HEK293T (cell line): ENCODE data around the gene LRRC7.
"Not testable (repeated sequence)": the region's sequence is repeated elsewhere in the genome, so short reads cannot be mapped to it uniquely, and the experiment has no call there.

Experiments used
- CTCF ChIA-PET: fragments of 350-600 bp; formaldehyde crosslinking; extraction: SDS; loops from one replicate; lab custom pipeline; 2021; ENCODE audit warnings: antibody characterized with exemption, inconsistent platforms; lab: Yijun Ruan, JAX
- POLR2A ChIA-PET: fragments of 350-600 bp; formaldehyde crosslinking; extraction: SDS; loops from one replicate; lab custom pipeline; 2020; ENCODE audit warnings: antibody characterized with exemption, inconsistent platforms; lab: Yijun Ruan, JAX
- DNase-seq: peaks from one replicate; pipeline ENCODE4 v3.0.0; 2012; ENCODE audit warnings: mixed read lengths; ENCODE audit errors: extremely low spot score
- ARNT ChIP-seq: fragments of 450-650 bp; IDR thresholded peaks from 2 replicates; pipeline ENCODE4 v1.6.1; 2017; ENCODE audit warnings: mild to moderate bottlenecking
- BHLHE40 ChIP-seq: fragments of 450-650 bp; IDR thresholded peaks from 2 replicates; pipeline ENCODE4 v1.6.1; 2016; ENCODE audit warnings: mild to moderate bottlenecking, moderate library complexity, borderline replicate concordance
- CTBP1 ChIP-seq: fragments of 450-650 bp; IDR thresholded peaks from 2 replicates; pipeline ENCODE4 v1.6.1; 2016; ENCODE audit warnings: borderline replicate concordance
- ELF4 ChIP-seq: fragments of 450-650 bp; IDR thresholded peaks from 2 replicates; pipeline ENCODE4 v1.6.1; 2017; ENCODE audit warnings: antibody characterized with exemption
- FOXA1 ChIP-seq: fragments of 450-650 bp; IDR thresholded peaks from 2 replicates; pipeline ENCODE4 v1.6.1; 2016; ENCODE audit warnings: mild to moderate bottlenecking
- FOXK2 ChIP-seq: fragments of 450-650 bp; IDR thresholded peaks from 2 replicates; pipeline ENCODE4 v1.6.1; 2016; ENCODE audit warnings: mild to moderate bottlenecking
- FOXM1 ChIP-seq: fragments of 450-650 bp; IDR thresholded peaks from 2 replicates; pipeline ENCODE4 v1.6.1; 2017; ENCODE audit warnings: mild to moderate bottlenecking, borderline replicate concordance
- HDGF ChIP-seq: fragments of 450-650 bp; IDR thresholded peaks from 2 replicates; pipeline ENCODE4 v1.6.1; 2017; ENCODE audit warnings: antibody characterized with exemption, borderline replicate concordance
- L3MBTL2 ChIP-seq: fragments of 450-650 bp; conservative IDR thresholded peaks from 2 replicates; pipeline ENCODE4 v1.6.1; 2016; ENCODE audit warnings: mild to moderate bottlenecking
- LEF1 ChIP-seq: fragments of 450-650 bp; IDR thresholded peaks from 2 replicates; pipeline ENCODE4 v1.6.1; 2017; ENCODE audit warnings: mild to moderate bottlenecking, borderline replicate concordance
- NFRKB ChIP-seq: fragments of 450-650 bp; IDR thresholded peaks from 2 replicates; pipeline ENCODE4 v1.6.1; 2016; ENCODE audit warnings: mild to moderate bottlenecking, moderate library complexity
- PKNOX1 ChIP-seq: fragments of 450-650 bp; IDR thresholded peaks from 2 replicates; pipeline ENCODE4 v1.6.1; 2016
- SP1 ChIP-seq: fragments of 450-650 bp; IDR thresholded peaks from 2 replicates; pipeline ENCODE4 v1.6.1; 2017
- SUZ12 ChIP-seq: fragments of 450-650 bp; IDR thresholded peaks from 2 replicates; pipeline ENCODE4 v1.6.1; 2016; ENCODE audit warnings: mild to moderate bottlenecking
- TARDBP ChIP-seq: fragments of 450-650 bp; IDR thresholded peaks from 2 replicates; pipeline ENCODE4 v1.6.1; 2016
- ZNF384 ChIP-seq: fragments of 450-650 bp; IDR thresholded peaks from 2 replicates; pipeline ENCODE4 v1.6.1; 2016

LRRC7 gene

GRCh38 chr1:69707103-69707502 is 139.4 kb downstream of the LRRC7 start:
- POLR2A ChIA-PET: no interaction called here
- TF ChIP-seq SUZ12: no peak
- TF ChIP-seq CTBP1: no peak
- no peak for TF ChIP-seq NFRKB
- no peak for TF ChIP-seq FOXK2
- no peak for TF ChIP-seq L3MBTL2
- no peak for TF ChIP-seq HDGF
- no peak for TF ChIP-seq ARNT
- no peak for TF ChIP-seq ELF4
- no peak for TF ChIP-seq FOXM1
- TF ChIP-seq TARDBP: no peak
- TF ChIP-seq FOXA1: no peak
- CTCF ChIA-PET: no interaction called here
- DNase-seq: no peak

GRCh38 chr1:69710484-69711189 is 142.9 kb downstream of the LRRC7 start:
- ChIA-PET CTCF (no interaction called here), POLR2A (no interaction called here)
- no peak for DNase-seq
- no peak for TF ChIP-seq ARNT
- TF ChIP-seq ELF4: no peak
- no peak for TF ChIP-seq NFRKB
- no peak for TF ChIP-seq TARDBP
- no peak for TF ChIP-seq SP1
- no peak for TF ChIP-seq PKNOX1
- no peak for TF ChIP-seq CTBP1
- TF ChIP-seq FOXK2: no peak
- no peak for TF ChIP-seq HDGF
- no peak for TF ChIP-seq ZNF384
- TF ChIP-seq FOXA1: no peak
- no peak for TF ChIP-seq FOXM1
- TF ChIP-seq LEF1: no peak
- no peak for TF ChIP-seq SUZ12
- no peak for TF ChIP-seq L3MBTL2
- TF ChIP-seq BHLHE40: no peak

- ChIA-PET CTCF (no interaction called here), POLR2A (no interaction called here)
- DNase-seq: no peak
- TF ChIP-seq TARDBP: no peak
- no peak for TF ChIP-seq CTBP1
- TF ChIP-seq FOXM1: no peak
- no peak for TF ChIP-seq NFRKB
Observed at GRCh38 chr1:69711190-69711930, 143.6 kb downstream of the LRRC7 start.

GRCh38 chr1:69717834-69718233 is 150.1 kb downstream of the LRRC7 start:
- DNase-seq, POLR2A ChIA-PET, CTCF ChIA-PET: not testable (repeated sequence)

GRCh38 chr1:69728206-69728605 is 160.5 kb downstream of the LRRC7 start:
- ChIA-PET CTCF (interaction anchor here (0.6 to 1.0 kb wide), 2 partner anchors 10 to 11 kb away, joined by 3 to 6 read pairs; no protein-coding TSS in a partner anchor), POLR2A (no interaction called here)
- no peak for TF ChIP-seq PKNOX1
- TF ChIP-seq ZNF384: no peak
- no peak for TF ChIP-seq NFRKB
- TF ChIP-seq FOXA1: no peak
- no peak for TF ChIP-seq FOXK2
- no peak for TF ChIP-seq FOXM1
- no peak for TF ChIP-seq LEF1
- TF ChIP-seq HDGF: no peak
- no peak for TF ChIP-seq BHLHE40
- no peak for TF ChIP-seq SUZ12
- no peak for TF ChIP-seq L3MBTL2
- TF ChIP-seq ARNT: no peak
- DNase-seq: no peak

- POLR2A ChIA-PET: no interaction called here
- no peak for DNase-seq
- CTCF ChIA-PET: no interaction called here
- TF ChIP-seq CTBP1 (no peak), ARNT (no peak), HDGF (no peak), SUZ12 (no peak), L3MBTL2 (no peak), LEF1 (no peak), PKNOX1 (no peak), FOXA1 (no peak), FOXM1 (no peak), ELF4 (no peak), TARDBP (no peak), BHLHE40 (no peak), NFRKB (no peak), ZNF384 (no peak), FOXK2 (no peak), SP1 (no peak)
Observed at GRCh38 chr1:69733061-69733460, 165.3 kb downstream of the LRRC7 start.
